Fibroblast of villous mesenchyme (primary cell): Measurements from ENCODE around the gene FARP2. TPM values are rescaled to one million over a fixed set of nuclear protein-coding genes. Genes with fewer than 3 reads are reported as not detected.

Experiments
- DNase-seq: peaks from one replicate; pipeline ENCODE4 v3.0.0-alpha.2; 2010; ENCODE audit warnings: low read depth
- H3K4me3 ChIP-seq: 2 replicates; pipeline ENCODE4 v1.5.1; 2011; ENCODE audit warnings: low read depth, mild to moderate bottlenecking, low read length
- total RNA-seq: library from RNA; depleted of rRNA; stranded (reverse); fragments of >200 nt; gene quantifications from 2 replicates; pipeline ENCODE4 v1.2.3, GENCODE V29; 2012
- TF ChIP-seq, protein P1 (sequence below): IDR thresholded peaks from 2 replicates; pipeline ENCODE4 v1.5.1; 2012; ENCODE audit warnings: low read depth, mild to moderate bottlenecking, low read length; ENCODE audit not compliant: insufficient read depth

Gene FARP2
- total RNA-seq, 1 donor = 37.6 TPM

DNA sequence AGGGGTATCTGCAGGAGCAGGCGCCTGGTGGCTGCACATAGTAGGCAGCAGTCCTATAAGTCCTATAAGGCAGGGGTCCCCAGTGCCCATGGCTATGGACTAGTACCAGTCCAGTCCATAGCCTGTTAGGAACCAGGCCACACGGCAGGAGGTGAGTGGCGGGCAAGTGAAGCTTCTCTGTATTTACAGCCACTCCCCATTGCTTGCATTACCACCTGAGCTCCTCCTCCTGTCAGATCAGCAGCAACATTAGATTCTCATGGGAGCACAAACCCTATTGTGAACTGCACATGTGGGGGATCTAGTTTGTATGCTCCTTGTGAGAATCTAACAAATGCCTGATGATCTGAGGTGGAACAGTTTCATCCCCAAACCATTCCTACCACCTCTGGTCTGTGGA lies 119.2 kb downstream of the FARP2 start:
- H3K4me3 ChIP-seq = no peak overlapping the region
- TF ChIP-seq, protein P1, sequence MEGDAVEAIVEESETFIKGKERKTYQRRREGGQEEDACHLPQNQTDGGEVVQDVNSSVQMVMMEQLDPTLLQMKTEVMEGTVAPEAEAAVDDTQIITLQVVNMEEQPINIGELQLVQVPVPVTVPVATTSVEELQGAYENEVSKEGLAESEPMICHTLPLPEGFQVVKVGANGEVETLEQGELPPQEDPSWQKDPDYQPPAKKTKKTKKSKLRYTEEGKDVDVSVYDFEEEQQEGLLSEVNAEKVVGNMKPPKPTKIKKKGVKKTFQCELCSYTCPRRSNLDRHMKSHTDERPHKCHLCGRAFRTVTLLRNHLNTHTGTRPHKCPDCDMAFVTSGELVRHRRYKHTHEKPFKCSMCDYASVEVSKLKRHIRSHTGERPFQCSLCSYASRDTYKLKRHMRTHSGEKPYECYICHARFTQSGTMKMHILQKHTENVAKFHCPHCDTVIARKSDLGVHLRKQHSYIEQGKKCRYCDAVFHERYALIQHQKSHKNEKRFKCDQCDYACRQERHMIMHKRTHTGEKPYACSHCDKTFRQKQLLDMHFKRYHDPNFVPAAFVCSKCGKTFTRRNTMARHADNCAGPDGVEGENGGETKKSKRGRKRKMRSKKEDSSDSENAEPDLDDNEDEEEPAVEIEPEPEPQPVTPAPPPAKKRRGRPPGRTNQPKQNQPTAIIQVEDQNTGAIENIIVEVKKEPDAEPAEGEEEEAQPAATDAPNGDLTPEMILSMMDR = no peak
- DNase-seq = no peak

- TF ChIP-seq, protein P1 = no peak
Measured at GRCh38 chr2:241478166-241478565, 122.1 kb downstream of the FARP2 start.

GRCh38 chr2:241479026-241479898 lies 123.2 kb downstream of the FARP2 start:
- no peak for DNase-seq
- no peak overlapping the region for H3K4me3 ChIP-seq
- TF ChIP-seq, protein P1 = no peak

More at GRCh38 chr2:241478166-241478565, 122.1 kb downstream of the FARP2 start:
- DNase-seq = no peak
- H3K4me3 ChIP-seq = no peak overlapping the region

GRCh38 chr2:241481687-241482086 lies 125.6 kb downstream of the FARP2 start:
- no peak for DNase-seq
- H3K4me3 ChIP-seq = no peak overlapping the region
- TF ChIP-seq, protein P1 = no peak

GRCh38 chr2:241482126-241482955 lies 126.3 kb downstream of the FARP2 start:
- DNase-seq = no peak
- TF ChIP-seq, protein P1 = no peak
- H3K4me3 ChIP-seq = no peak overlapping the region

DNA sequence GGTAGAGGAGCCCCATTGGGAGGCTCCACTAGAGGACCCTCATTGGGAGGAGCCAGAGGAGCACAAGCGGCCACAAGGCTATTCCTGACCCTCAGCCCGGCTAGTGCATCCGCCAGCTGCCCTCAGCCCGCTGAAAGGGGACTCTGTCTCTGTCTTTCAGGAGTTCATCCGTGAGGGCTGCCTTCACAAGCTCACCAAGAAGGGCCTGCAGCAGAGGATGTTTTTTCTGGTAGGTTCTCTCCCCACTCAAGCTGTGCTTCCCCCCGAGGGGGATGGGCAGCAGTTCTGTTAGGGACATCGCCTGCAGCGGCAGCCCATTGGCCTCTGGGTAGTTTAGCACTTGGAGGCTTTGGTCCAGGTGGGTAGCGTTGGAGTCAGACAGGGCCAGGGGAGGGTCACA lies 127.2 kb downstream of the FARP2 start:
- no peak for DNase-seq

More for the DNA sequence above, 127.2 kb downstream of the FARP2 start:
- TF ChIP-seq, protein P1 = no peak
- H3K4me3 ChIP-seq = no peak overlapping the region
